ENCODE measurements around the gene PCDHA6.
"Not testable (repeated sequence)": the region's sequence is repeated elsewhere in the genome, so short reads cannot be mapped to it uniquely, and the experiment has no call there.

PCDHA6 gene

DNA sequence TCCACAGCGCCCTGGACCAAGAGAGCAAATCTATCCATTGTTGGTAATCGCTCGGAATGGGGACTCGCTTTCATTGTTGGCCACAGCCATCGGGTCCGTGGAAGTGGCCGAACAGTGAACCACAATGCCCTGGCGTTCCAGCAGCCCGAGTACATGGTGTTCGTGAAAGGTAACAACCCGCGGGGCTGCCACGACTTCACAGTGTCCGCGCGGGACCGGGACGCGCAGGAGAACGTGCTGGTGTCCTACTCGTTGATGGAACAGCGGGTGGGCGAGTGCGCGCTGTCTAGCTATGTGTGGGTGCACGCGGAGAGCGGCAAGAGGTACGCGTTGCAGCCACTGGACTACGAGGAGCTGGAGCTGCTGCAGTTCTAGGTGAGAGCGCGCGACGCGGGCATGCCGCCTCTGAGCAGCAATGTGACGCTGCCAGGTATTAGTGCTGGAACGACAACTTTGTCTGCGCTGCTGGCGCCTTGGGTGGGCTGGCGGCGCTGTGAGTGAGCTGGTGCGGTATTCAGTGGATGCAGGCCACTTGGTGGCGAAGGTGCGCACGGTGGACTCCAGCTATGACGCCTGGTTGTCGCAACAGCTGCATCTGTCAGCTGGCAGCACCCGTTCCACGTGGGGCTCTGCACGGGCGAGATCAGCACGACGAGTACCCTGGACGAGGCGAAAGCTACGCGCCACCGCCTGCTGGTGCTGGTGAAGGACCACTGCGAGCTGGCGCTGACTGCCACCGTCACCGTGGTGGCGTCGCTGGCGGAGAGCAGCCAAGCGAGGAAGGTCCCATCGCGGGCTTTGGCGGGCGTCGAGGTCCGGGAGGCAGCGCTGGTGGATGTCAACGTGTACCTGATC, 34.9 kb downstream of the PCDHA6 start:
- no peak for DNase-seq (ENCODE audit: low spot score)

DNA sequence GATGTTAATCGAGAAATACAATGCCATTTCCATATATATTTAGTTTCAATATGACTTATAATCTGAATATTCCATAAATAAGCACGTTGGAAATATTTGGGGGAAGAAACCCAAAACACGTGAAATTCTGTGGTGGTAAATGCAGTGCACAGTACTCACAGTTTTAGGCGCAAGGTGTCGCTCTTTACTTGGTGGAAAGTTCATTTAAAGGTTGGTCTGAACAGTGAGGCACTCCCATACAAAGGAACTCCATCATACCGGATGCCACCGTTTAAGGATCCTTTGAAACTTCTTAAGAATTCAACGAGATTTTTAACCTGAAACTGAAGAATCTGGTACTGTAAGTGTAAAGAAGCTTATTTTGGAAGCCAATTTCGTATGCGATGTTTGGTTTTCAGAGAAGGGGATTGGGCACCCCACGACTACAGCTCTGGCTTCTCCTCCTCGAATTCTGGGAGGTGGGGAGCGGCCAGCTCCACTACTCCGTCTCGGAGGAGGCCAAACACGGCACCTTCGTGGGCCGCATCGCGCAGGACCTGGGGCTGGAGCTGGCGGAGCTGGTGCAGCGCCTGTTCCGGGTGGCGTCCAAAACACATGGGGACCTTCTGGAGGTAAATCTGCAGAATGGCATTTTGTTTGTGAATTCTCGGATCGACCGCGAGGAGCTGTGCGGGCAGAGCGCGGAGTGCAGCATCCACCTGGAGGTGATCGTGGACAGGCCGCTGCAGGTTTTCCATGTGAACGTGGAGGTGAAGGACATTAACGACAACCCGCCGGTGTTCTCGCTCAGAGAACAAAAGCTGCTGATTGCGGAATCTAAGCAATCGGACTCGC, 41.2 kb downstream of the PCDHA6 start, which contains the start of gene PCDHA11:
PCDHA11 (plus strand) TSS at position 237 of the 834 bp plus-strand sequence; CDS start at position 384, 147 bp downstream.
- DNase-seq (ENCODE audit: low spot score): peak; percentile 45

DNA sequence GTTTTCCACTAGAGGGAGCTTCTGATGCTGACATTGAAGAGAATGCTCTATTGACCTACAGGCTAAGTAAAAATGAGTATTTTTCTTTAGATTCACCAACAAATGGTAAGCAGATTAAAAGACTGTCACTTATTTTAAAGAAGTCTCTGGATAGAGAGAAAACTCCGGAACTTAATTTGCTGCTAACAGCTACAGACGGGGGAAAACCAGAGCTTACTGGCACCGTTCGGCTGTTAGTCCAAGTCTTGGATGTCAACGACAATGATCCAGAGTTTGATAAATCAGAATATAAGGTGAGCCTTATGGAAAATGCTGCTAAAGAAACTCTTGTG, 41.8 kb downstream of the PCDHA6 start:
- DNase-seq (ENCODE audit: low spot score): peak; percentile 42

DNA sequence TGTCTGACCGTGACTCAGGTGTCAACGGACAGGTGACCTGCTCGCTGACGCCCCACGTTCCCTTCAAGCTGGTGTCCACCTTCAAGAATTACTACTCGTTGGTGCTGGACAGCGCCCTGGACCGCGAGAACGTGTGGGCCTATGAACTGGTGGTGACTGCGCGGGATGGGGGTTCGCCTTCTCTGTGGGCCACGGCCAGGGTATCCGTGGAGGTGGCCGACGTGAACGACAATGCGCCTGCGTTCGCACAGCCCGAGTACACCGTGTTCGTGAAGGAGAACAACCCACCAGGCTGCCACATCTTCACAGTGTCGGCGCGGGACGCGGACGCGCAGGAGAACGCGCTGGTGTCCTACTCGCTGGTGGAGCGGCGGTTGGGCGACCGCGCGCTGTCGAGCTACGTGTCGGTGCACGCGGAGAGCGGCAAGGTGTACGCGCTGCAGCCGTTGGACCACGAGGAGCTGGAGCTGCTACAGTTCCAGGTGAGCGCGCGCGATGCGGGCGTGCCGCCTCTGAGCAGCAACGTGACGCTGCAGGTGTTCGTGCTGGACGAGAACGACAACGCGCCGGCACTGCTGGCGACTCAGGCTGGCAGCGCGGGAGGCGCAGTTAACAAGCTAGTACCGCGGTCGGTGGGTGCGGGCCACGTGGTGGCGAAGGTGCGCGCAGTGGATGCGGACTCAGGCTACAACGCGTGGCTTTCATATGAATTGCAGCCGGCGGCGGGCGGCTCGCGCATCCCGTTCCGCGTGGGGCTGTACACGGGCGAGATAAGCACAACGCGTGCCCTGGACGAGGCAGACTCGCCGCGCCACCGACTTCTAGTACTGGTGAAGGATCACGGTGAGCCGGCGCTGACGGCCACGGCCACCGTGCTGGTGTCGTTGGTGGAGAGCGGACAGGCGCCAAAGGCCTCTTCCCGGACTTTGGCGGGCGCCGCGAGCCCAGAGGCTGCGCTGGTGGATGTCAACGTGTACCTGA, 42.8 kb downstream of the PCDHA6 start:
- DNase-seq (ENCODE audit: low spot score): no peak

DNA sequence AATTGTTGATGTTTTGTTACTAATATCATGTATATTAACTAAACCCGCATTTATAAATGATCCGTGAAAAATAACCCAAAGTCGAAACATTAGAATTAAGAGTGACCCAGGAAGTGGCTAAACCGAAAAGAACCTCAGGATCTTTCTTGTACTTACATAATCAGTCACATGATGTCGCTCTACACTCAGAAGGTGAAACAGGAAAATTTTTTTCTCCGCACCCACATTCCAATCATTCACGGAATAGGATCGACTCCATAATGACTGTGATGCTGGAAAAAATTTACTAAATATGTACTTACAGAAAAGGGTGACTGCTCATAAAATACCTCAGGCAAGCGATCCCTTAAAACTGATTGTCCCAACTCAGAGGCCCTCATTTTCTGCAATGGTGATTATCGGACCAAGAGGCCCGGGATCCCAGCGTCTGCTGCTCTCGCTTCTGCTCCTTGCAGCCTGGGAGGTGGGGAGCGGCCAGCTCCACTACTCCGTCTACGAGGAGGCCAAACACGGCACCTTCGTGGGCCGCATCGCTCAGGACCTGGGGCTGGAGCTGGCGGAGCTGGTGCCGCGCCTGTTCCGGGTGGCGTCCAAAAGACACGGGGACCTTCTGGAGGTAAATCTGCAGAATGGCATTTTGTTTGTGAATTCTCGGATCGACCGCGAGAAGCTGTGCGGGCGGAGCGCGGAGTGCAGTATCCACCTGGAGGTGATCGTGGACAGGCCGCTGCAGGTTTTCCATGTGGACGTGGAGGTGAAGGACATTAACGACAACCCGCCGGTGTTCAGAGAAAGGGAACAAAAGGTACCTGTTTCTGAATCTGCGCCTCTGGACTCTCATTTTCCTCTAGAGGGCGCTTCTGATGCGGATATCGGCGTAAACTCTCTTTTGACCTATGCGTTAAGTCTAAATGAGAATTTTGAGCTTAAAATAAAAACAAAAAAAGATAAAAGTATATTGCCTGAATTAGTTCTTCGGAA, 47.6 kb downstream of the PCDHA6 start, which contains the start of gene PCDHA12:
PCDHA12 (plus strand) TSS at position 224 of the 981 bp plus-strand sequence; CDS start at position 389, 165 bp downstream.
- DNase-seq (ENCODE audit: low spot score): peak; percentile 9

DNA sequence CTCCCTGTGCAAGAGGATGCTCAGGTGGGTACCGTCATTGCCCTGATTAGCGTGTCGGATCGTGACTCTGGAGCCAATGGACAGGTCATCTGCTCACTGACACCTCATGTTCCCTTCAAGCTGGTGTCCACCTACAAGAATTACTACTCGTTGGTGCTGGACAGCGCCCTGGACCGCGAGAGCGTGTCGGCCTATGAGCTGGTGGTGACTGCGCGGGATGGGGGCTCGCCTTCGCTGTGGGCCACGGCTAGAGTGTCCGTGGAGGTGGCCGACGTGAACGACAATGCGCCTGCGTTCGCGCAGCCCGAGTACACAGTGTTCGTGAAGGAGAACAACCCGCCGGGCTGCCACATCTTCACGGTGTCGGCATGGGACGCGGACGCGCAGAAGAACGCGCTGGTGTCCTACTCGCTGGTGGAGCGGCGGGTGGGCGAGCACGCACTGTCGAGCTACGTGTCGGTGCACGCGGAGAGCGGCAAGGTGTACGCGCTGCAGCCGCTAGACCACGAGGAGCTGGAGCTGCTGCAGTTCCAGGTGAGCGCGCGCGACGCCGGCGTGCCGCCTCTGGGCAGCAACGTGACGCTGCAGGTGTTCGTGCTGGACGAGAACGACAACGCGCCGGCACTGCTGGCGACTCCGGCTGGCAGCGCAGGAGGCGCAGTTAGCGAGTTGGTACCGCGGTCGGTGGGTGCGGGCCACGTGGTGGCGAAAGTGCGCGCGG, 48.9 kb downstream of the PCDHA6 start:
- not testable (repeated sequence) for DNase-seq (ENCODE audit: low spot score)

DNA sequence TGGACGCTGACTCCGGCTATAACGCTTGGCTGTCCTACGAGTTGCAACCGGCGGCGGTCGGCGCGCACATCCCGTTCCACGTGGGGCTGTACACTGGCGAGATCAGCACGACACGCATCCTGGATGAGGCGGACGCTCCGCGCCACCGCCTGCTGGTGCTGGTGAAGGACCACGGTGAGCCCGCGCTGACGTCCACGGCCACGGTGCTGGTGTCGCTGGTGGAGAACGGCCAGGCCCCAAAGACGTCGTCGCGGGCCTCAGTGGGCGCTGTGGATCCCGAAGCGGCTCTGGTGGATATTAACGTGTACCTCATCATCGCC, 49.5 kb downstream of the PCDHA6 start:
- DNase-seq (ENCODE audit: low spot score): no peak
